HG02852 (cell line): ENCODE data around the gene THEM5.

Source experiments
- ATAC-seq: cut with Tn5 transposase; IDR thresholded peaks from one replicate; pipeline ENCODE4 v1.9.1; 2021; ENCODE audit warnings: mild to moderate bottlenecking, moderate library complexity; ENCODE audit not compliant: unreplicated experiment

Gene THEM5

DNA sequence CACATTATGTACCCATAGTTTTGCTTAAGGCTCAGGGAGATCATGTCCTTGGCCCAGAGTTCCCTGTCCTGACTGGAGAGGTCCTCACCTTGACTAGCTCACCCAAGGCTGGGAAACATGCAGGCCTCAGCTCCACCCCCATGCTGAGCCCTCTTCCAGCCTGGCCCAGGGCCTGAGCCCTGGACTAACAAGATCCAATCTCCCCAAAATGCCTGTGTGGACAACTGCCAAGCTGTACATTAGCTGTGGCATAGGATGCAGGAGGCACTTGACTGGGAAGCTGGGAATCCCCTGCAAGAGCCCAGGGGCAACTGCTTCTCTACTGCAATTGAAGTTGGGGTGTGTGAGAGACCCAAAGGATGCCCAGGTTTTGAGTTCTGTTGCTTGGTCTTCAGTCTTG lies 50.3 kb downstream of the THEM5 start:
- no peak for ATAC-seq

DNA sequence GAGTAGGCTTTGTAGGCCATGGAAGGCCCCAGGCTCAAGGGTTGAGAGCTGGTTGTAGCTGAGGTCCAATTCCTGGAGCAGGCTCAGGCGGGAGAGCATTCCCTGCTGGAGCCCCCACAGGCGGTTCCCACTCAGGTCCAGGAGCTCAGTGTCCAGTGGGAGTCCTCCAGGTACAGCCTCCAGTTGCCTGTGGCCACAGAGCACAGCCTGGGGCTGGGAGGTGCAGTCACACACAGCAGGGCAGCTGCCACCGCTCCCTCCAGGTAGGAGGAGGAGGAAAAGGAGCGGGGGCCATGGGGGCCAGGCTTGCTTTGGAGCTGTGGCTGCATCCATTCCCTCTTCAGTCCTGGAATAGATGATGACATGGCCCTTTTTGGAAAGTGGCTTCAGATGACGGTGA lies 51.1 kb downstream of the THEM5 start:
- no peak for ATAC-seq

DNA sequence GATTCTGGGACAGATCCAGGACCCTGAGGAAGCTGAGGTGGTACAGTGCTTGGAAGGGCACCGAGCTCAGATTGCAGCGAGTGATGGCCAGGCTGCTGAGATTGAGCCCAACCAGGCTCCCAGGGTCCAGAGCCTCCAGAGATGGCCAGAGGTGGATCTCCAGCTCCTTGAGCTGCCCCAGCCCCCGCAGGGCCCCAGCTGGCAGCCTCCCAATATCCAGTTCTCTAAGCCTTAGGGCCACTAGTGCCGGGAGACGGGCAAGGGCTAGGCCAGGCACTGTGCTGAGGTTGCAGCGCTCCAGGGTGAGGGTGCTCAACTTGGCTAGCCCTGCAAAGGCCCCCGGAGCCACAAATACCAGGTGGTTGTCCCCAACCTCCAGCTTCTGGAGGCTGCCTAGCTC lies 51.7 kb downstream of the THEM5 start:
- ATAC-seq = no peak

GRCh38 chr1:151801310-151801820 lies 52.1 kb downstream of the THEM5 start:
- ATAC-seq = no peak

DNA sequence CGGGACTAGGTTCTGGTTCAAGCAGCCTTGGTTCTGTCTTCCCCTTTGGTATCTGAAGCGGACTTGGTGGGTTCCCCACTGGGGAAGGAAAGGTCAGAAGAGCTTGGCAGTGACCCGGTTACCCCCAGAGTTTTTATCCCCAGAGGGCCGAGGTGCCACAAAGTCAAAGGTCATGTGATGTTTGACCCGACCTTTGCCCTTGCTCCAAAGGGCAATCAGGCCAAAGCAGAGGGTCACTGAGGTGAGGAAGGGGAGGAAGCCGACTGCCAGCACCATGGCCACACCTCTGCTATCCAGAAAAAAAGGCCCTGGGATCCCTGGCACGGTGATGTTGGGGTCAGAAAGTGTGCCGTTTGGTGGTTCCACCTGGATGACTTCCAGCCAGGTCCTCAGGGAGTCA lies 52.7 kb downstream of the THEM5 start:
- ATAC-seq = no peak

DNA sequence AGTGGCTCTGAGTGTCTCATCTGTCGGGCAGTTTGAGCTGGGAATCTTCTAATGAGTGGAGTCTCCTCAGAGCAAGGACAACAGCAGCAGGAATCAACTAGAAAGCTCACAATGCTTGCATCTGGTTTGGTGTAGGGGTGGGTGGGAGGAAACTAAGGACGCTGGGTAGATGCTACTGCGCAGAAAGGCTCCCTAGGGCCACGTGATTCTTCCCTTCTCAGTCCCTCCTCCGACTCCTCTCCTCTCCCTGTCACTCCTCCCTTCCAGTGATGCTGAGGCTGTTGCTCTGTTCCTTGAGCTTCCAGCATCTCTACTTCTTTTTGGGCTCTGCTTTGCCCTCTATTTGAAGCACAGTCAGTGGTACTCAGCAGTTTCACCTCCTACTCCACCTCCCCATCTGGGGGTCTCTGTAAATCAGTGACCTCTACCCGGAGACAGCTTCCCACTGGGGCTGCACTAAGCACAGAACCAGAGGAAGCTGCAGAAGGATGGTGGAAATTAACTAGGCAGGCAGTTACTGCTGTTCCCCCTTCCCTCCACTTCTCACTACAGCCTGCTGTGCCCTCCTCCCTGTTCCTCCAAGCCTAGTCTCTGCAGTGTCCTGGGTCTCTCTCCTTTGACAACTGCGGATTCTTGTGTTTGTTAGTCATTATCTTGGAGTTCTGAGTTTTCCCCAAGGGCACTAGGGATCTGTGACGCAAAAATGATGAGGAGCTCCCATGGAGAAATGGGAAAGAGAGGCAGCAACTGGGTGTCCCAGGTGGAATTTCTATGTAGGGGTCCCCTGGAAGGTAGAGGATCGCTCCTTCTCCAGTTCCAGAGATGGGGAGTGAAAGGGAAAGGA lies 54.1 kb downstream of the THEM5 start:
- no peak for ATAC-seq

DNA sequence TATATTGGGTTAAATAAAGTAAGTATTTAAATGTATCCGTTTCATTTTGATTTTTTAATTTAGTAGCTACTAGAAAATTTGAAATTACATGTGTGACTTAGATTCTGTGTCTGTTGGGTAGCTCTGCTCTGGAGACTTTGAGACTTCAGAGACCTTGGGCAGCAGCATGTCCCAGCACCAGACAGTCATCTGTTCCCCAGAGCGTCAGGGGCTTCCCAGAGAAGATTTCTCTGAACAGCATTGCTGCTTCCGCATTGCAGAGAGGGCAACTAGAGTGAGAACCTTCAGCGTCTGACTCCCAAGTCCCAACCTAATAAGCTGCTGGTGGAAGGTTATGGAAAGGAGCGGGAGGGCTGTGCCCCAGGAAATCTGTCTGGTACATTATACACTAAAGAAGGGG lies 54.9 kb downstream of the THEM5 start:
- ATAC-seq = no peak
